Right ventricle myocardium inferior (tissue), 1 donor: ENCODE results near the gene LTBP3. TPM values are rescaled to one million over a fixed set of nuclear protein-coding genes. Genes with fewer than 3 reads are reported as not detected.

ENCODE experiments used
- ATAC-seq: fragments of 200-7000 bp; cut with Tn5 transposase; one replicate; pipeline ENCODE4 v1.9.1; 2020; ENCODE audit warnings: mild to moderate bottlenecking, moderate library complexity
- DNase-seq: peaks from one replicate; pipeline ENCODE4 v3.0.0; 2021; ENCODE audit errors: missing footprints
- intact Hi-C: fragments of 100-400 bp; cut with DNase I; formaldehyde crosslinking; loops from one replicate; pipeline ENCODE4 v1.11.0; 2022
- total RNA-seq: library from RNA; stranded (reverse); fragmentation: NEBNext Ultra II Directional; extraction: Animal tissue kit (Norgen Biotek cat#: 25700); gene quantifications from one replicate; pipeline ENCODE4 v1.2.1, GENCODE V29; 2021
- donor health status: DM: no; HTN: yes; CAD: no; lungs with severe emphysema.

The LTBP3 gene
- total RNA-seq, 1 donor from 2014 or later = 72.3 TPM

- intact Hi-C loops = loop anchor here (2.0 kb wide), 1 partner anchor 48 kb away; no protein-coding TSS in a partner anchor
- ATAC-seq (peak; percentile 51), DNase-seq (peak; percentile 77)
Measured at GRCh38 chr11:65588199-65589054, 30.3 kb upstream of the LTBP3 start.

GRCh38 chr11:65586676-65587075 lies 28.5 kb upstream of the LTBP3 start:
- intact Hi-C loops = no loop called here
- ATAC-seq = peak; percentile 26
- no peak for DNase-seq

- intact Hi-C loops = no loop called here
- no peak for ATAC-seq
- no peak for DNase-seq
Measured at GRCh38 chr11:65586247-65586630, 28.1 kb upstream of the LTBP3 start.

GRCh38 chr11:65585396-65586246 lies 27.5 kb upstream of the LTBP3 start:
- no peak for DNase-seq
- intact Hi-C loops = no loop called here
- ATAC-seq = no peak

DNA sequence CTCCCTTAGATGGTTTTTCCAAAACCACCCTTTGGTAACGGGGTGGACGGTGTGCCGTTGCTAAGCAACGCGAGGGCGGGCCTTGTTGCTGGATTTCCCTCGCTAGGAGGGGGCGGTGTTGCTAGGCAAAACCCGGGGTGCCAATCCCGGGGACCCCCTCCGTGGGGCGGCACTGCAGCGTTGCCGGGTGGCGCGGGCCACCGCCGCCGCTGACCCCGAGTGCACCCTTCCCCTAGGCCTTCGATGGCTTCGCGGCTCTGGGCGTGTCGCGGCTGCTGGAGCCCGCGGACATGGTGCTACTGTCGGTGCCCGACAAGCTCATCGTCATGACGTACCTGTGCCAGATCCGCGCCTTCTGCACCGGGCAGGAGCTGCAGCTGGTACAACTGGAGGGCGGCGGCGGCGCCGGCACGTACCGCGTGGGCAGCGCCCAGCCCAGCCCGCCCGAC lies 26.6 kb upstream of the LTBP3 start:
- no peak for DNase-seq
- ATAC-seq = no peak
- intact Hi-C loops = no loop called here

DNA sequence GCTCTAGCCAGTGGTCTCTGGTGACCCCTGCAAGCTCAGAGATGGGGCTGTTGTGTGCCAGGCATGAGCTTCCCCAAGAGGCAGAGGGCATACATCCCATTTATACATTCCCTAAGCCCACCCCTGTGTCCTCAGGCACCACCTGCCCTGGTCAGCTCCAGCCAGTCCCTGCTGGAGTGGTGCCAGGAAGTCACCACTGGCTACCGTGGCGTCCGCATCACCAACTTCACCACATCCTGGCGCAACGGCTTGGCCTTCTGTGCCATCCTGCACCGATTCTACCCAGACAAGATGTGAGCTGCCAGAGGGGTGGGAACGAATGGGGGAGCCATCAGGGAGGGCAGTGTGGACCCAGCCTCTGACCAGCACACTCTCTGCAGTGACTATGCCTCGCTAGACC lies 25.9 kb upstream of the LTBP3 start:
- intact Hi-C loops = no loop called here
- no peak for ATAC-seq
- no peak for DNase-seq

- ATAC-seq = no peak
- no peak for DNase-seq
Measured at GRCh38 chr11:65583589-65583988, 25.4 kb upstream of the LTBP3 start.

GRCh38 chr11:65581928-65582327 lies 23.8 kb upstream of the LTBP3 start:
- intact Hi-C loops = no loop called here
- DNase-seq = no peak
- ATAC-seq = no peak

More at GRCh38 chr11:65583589-65583988, 25.4 kb upstream of the LTBP3 start:
- intact Hi-C loops = no loop called here

DNA sequence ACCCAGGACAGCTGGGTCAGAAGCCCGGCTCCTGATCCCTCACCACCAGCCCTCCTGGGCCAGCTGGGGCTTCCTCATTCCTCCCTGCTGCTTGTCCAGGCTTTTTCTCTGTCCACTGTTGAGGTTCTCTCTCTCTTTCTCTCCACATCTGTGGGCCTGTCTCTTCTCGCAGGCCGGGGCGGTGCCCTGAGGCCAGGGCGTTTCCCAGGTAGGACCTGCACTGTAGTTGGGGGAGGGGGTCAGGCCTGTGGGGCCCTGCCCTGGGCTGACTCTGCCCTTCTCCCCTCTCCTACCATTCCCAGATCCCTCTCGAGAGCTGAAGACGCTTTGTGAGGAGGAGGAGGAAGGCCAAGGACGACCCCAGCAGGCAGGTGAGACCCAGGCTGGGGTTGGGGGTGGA lies 22.6 kb upstream of the LTBP3 start:
- DNase-seq (no peak), ATAC-seq (no peak)
- intact Hi-C loops = no loop called here

DNA sequence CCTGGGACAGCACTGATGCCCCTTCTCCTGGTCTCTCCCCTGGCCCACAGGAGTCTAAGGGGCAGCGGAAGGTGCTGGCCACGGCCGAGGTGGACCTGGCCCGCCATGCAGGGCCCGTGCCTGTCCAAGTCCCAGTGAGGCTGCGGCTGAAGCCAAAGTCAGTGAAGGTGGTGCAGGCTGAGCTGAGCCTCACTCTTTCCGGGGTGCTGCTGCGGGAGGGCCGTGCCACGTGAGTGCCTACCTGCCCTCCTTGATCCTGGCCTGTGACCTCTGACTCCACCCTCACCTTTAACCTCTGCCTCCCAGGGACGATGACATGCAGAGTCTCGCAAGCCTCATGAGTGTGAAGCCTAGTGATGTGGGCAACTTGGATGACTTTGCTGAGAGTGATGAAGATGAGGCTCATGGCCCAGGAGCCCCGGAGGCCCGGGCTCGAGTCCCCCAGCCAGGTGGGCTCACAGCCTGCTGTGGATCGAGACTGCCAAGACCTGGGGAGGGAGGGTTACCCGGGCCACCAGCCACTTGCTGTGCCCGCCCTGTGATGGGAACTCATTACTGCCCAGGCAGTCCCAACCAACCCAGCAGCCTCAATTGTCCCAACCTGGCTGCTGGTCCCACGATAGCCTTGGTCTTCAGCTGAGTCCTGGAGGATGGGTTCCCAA lies 22.0 kb upstream of the LTBP3 start:
- DNase-seq = no peak

DNA sequence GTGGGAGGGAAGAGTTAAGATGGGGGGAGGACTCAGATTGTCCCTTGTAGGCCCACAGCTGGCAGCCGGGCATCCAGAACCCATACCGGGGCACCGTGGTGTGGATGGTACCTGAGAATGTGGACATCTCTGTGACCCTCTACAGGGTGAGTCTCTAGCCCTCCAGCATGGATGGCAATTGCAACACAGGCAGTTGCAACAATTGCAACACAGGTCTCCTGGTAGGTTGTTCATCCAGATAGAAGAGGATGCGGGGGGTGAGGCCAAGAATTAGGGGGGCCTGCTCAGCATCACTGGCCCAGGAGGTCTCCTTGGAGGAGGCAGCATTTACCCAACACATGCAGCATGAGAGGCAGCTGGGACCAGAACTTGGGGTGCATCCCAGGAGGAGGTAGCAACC lies 21.1 kb upstream of the LTBP3 start:
- DNase-seq = no peak
- intact Hi-C loops = no loop called here
- ATAC-seq = no peak

More for the DNA sequence above, 22.0 kb upstream of the LTBP3 start:
- intact Hi-C loops = no loop called here
- ATAC-seq = no peak

- intact Hi-C loops = no loop called here
- ATAC-seq (no peak), DNase-seq (no peak)
Measured at GRCh38 chr11:65578667-65579066, 20.5 kb upstream of the LTBP3 start.

DNA sequence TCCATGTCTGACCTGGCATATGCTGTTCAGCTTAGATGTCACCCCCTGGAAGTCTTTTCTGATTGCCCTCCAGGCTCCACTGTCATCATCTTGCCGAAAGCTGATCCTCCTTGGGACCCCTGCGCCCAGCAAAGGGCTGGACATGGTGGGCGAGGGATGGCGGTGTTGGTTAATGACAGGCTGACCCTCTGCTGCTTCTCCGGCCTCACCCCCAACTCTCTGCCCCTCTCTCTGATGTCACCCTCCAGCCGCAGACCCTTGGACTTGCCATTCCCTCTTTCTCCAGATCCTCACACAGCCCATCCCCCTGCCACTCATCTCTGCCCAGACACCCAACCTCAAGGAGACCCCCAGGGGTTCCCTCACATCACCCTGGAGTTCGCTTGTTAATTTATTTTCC lies 20.0 kb upstream of the LTBP3 start:
- DNase-seq = peak; percentile 42
- no peak for ATAC-seq
- intact Hi-C loops = no loop called here

DNA sequence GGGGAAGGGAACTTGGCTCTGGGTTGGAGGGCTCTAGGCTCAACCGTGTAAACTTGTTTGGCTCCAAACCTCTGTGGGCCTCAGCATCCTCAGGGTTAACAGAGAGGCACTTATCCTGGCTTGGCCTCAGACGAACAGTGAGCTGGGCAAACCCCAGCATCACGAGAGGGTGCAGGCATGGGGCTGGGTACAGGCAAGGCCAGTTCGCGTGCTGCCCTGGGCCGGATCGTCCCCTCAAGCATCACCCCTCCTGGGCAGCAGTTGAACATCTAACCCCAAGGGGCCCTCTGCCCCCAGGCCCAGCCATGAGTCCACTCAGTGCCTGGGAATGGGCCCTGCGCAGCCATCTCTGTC lies 19.6 kb upstream of the LTBP3 start:
- intact Hi-C loops = no loop called here

DNA sequence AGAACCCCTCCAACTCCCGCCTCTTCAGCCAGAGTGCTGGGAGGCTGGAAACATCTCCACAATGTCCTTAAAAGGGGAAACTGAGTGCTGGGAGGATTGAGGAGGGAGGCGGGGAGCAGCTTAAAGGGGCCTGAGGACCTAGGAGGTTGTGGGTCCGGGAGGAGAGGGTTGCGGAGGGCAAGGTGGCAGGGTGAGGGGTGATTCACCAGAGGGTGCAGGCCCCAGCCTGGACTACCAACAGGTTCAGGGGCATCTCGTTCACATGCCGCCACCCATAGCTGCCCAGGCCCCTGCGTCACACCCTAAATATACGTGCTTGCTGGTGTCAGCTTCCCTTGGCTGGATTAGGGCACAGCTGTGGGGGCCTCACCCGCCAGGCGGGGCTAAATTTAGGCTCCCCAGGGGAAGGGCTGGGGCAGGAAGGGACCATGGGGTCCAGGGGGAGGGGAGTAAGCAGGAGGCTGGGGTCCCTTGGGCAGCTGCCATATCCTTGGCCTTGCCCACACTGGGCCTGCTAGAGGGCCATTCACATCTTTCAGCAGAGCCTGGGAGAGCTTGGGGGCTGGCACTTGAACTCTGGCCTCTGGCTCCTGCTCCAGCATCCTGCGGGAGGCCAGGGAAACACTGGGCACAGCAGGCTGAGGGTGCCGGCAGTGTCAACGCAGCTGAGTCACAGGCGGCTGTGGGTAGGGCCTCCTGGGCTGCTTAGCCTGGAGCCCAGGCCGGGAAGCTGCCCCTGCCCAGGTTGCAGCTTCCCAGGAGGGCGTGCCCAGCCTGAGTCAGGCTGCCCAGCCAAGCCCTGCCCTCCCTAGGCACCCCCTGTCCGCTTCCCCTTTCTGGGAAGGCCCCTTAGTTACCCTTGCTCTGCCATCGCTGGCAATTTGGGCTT lies 19.0 kb upstream of the LTBP3 start:
- ATAC-seq (peak; percentile 19), DNase-seq (peak; percentile 87)
- intact Hi-C loops = no loop called here

More for the DNA sequence above, 19.6 kb upstream of the LTBP3 start:
- peak; percentile 50 for DNase-seq
- no peak for ATAC-seq

- intact Hi-C loops = no loop called here
- DNase-seq (peak; percentile 77), ATAC-seq (no peak)
Measured at GRCh38 chr11:65576232-65576866, 18.2 kb upstream of the LTBP3 start.

- intact Hi-C loops = no loop called here
Measured at GRCh38 chr11:65575568-65576231, 17.5 kb upstream of the LTBP3 start, which contains the start of gene EHBP1L1. Gene EHBP1L1, plus strand, starts transcription at chr11:65576053. Its CDS starts 250 bp downstream, at chr11:65576303.

More at GRCh38 chr11:65575568-65576231, 17.5 kb upstream of the LTBP3 start, which contains the start of gene EHBP1L1:
- DNase-seq = peak; percentile 93
- ATAC-seq = peak; percentile 28
